K562 (cell line): ENCODE data around the gene NSF. TPM values are rescaled to one million over a fixed set of nuclear protein-coding genes. Genes with fewer than 3 reads are reported as not detected.
A peak's percentile ranks its signal among the peaks of the same experiment; 100 is the strongest.

Experiments
- BCOR ChIP-seq: fragments of 450-650 bp; IDR thresholded peaks from 2 replicates; pipeline ENCODE4 v1.6.1; 2016
- CCAR2 ChIP-seq: fragments of 200-400 bp; formaldehyde crosslinking; IDR thresholded peaks from 2 replicates; pipeline ENCODE4 v1.6.1; 2017; ENCODE audit warnings: mild to moderate bottlenecking, low read depth, low read length
- ETS1 ChIP-seq: conservative IDR thresholded peaks from 2 replicates; pipeline ENCODE4 v1.6.1; 2011; ENCODE audit warnings: low read depth, mild to moderate bottlenecking, low read length; ENCODE audit not compliant: control insufficient read depth
- ILK ChIP-seq: fragments of 450-650 bp; IDR thresholded peaks from 2 replicates; pipeline ENCODE4 v1.6.1; 2016; ENCODE audit warnings: missing genetic modification characterization, low read depth, mild to moderate bottlenecking, missing compliant biosample characterization, moderate library complexity, borderline replicate concordance
- PREB ChIP-seq: sonication (generic); formaldehyde crosslinking; IDR thresholded peaks from 2 replicates; pipeline ENCODE4 v1.8.1; 2023; ENCODE audit warnings: mild to moderate bottlenecking, missing genetic modification reagents
- PTBP1 ChIP-seq: fragments of 200-400 bp; formaldehyde crosslinking; IDR thresholded peaks from 2 replicates; pipeline ENCODE4 v1.6.1; 2017; ENCODE audit warnings: low read depth, low read length
- RBM25 ChIP-seq: fragments of 200-400 bp; formaldehyde crosslinking; IDR thresholded peaks from 2 replicates; pipeline ENCODE4 v1.6.1; 2018; ENCODE audit warnings: low read length, low read depth, moderate library complexity; ENCODE audit not compliant: severe bottlenecking
- TEAD4 ChIP-seq, 2 experiments: sonication (generic) in 1 of 2; formaldehyde crosslinking in 1 of 2; IDR thresholded peaks; 2 replicates each; pipeline versions ENCODE4 v1.6.1 to v1.8.0; 2012 to 2022; ENCODE audit warnings: borderline replicate concordance in 1 of 2, inconsistent platforms in 1 of 2, low read length in 1 of 2, mild to moderate bottlenecking in 1 of 2, missing genetic modification reagents in 1 of 2
- YBX1 ChIP-seq: fragments of 450-650 bp; IDR thresholded peaks from 2 replicates; pipeline ENCODE4 v1.7.1; 2016; ENCODE audit warnings: mild to moderate bottlenecking
- polyA plus RNA-seq, 8 experiments: library from polyadenylated mRNA; depleted of rRNA in 4 of 8; stranded (reverse) in 5 of 8; unstranded in 3 of 8; fragments of >200 nt; fragmentation: Nextera tagmentation in 2 of 8; fragmentation: Illumina TruSeq in 1 of 8; extraction: Ambion mirVana in 2 of 8; extraction: Trizol in 1 of 8; gene quantifications; 2 replicates each; pipeline versions ENCODE4 v1.2.1 to v1.2.3, GENCODE V29; 2011 to 2014; ENCODE audit warnings: inconsistent platforms in 1 of 8, missing spikeins in 1 of 8
- total RNA-seq, 7 experiments: library from RNA; depleted of rRNA in 6 of 7; stranded (reverse); fragments of >200 nt in 6 of 7; fragmentation: Illumina TruSeq in 2 of 7; extraction: Trizol in 2 of 7; gene quantifications; 2 replicates each; pipeline versions ENCODE4 v1.2.1 to v1.2.3, GENCODE V29; 2011 to 2021; ENCODE audit warnings: low replicate concordance in 1 of 7
- TF ChIP-seq, protein P1 (sequence below): fragments of 450-650 bp; IDR thresholded peaks from 2 replicates; pipeline ENCODE4 v1.6.1; 2017; ENCODE audit warnings: antibody characterized with exemption
- TF ChIP-seq, protein P2 (sequence below): fragments of 450-650 bp; formaldehyde crosslinking; IDR thresholded peaks from 2 replicates; pipeline ENCODE4 v1.4.0; 2020; ENCODE audit warnings: mild to moderate bottlenecking, moderate library complexity

NSF gene
- total and polyA plus RNA-seq, 9 of the 15 experiments (the other 6 are each of a cell fraction or from before 2014, with no cell fraction given), result 16.7 to 39.8 (median 36.7) TPM

DNA sequence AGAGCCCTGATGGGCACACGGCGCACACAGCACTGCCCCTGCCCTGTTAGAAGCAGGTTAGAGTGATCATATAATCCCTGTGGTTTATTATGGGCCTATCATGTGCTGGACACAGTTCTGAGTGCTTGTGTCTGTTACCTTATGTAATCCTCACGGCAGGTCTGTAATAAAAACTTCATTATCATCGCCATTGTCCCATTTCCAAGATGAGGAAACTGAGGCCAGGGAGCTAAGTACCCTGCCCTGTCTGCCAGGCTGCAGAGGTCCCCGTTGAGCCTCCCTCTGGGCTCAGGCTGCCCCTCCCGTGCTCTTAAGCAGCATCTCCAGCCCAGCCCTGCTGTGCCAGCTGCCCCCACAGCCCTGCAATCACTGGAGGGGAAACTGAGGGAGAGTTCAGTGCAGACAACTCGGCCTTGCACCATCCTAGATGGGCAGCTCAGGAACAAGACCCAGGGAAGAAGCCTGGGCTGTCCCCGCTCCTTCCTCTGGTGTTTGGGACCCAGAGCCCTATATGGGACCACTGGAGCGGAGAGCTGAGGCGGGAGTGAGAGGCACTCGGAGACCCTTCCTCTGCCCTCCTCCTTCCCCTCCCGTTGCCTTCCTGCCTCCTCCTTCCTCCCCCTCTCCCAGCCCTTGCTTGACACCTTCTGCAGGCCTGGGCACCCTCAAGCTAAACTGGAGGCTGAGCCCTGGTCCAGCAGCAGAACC is 186.0 kb downstream of the NSF start (continued):
- TF ChIP-seq, protein P1, sequence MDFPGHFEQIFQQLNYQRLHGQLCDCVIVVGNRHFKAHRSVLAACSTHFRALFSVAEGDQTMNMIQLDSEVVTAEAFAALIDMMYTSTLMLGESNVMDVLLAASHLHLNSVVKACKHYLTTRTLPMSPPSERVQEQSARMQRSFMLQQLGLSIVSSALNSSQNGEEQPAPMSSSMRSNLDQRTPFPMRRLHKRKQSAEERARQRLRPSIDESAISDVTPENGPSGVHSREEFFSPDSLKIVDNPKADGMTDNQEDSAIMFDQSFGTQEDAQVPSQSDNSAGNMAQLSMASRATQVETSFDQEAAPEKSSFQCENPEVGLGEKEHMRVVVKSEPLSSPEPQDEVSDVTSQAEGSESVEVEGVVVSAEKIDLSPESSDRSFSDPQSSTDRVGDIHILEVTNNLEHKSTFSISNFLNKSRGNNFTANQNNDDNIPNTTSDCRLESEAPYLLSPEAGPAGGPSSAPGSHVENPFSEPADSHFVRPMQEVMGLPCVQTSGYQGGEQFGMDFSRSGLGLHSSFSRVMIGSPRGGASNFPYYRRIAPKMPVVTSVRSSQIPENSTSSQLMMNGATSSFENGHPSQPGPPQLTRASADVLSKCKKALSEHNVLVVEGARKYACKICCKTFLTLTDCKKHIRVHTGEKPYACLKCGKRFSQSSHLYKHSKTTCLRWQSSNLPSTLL, result no peak
- TF ChIP-seq PREB (CRISPR knock-in tag), result no peak
- TF ChIP-seq, protein P2, sequence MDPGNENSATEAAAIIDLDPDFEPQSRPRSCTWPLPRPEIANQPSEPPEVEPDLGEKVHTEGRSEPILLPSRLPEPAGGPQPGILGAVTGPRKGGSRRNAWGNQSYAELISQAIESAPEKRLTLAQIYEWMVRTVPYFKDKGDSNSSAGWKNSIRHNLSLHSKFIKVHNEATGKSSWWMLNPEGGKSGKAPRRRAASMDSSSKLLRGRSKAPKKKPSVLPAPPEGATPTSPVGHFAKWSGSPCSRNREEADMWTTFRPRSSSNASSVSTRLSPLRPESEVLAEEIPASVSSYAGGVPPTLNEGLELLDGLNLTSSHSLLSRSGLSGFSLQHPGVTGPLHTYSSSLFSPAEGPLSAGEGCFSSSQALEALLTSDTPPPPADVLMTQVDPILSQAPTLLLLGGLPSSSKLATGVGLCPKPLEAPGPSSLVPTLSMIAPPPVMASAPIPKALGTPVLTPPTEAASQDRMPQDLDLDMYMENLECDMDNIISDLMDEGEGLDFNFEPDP (CRISPR knock-in tag), result no peak
- no peak for TF ChIP-seq PTBP1
- no peak for TF ChIP-seq ETS1
- no peak for TF ChIP-seq ILK (tag)
- no peak for TF ChIP-seq TEAD4 (IDR thresholded peaks at IDR 0.05; ENCODE audit: low read length)
- no peak for TF ChIP-seq TEAD4 (CRISPR knock-in tag; IDR thresholded peaks at IDR 0.05; ENCODE audit: borderline replicate concordance)
- no peak for TF ChIP-seq YBX1
- no peak for TF ChIP-seq CCAR2
- TF ChIP-seq RBM25, result peak; percentile 65
- peak; percentile 66; the same call in 1 of the 2 replicates for TF ChIP-seq BCOR
